NCI-H2171 (cell line): ENCODE measurements around the gene DIPK2B.

ENCODE experiments used
- DNase-seq: peaks from one replicate; lab custom pipeline; 2025; lab: John Stamatoyannopoulos, UW

DIPK2B gene

GRCh38 chrX:45200741-45201234 is at the start of gene DIPK2B:
DIPK2B (minus strand) TSS chrX:45200876; CDS start chrX:45200826, 50 bp downstream.
- no peak for DNase-seq

- DNase-seq, result no peak
Observed at GRCh38 chrX:45240301-45240700, 39.6 kb upstream of the DIPK2B start.

- no peak for DNase-seq
Observed at GRCh38 chrX:45238489-45238888, 37.8 kb upstream of the DIPK2B start.

GRCh38 chrX:45233531-45233930 is 32.9 kb upstream of the DIPK2B start:
- DNase-seq, result no peak

GRCh38 chrX:45232139-45232538 is 31.5 kb upstream of the DIPK2B start:
- DNase-seq, result no peak

- no peak for DNase-seq
Observed at GRCh38 chrX:45230410-45230809, 29.7 kb upstream of the DIPK2B start.

- no peak for DNase-seq
Observed at GRCh38 chrX:45229348-45229747, 28.7 kb upstream of the DIPK2B start.

- no peak for DNase-seq
Observed at GRCh38 chrX:45228126-45228525, 27.4 kb upstream of the DIPK2B start.

- DNase-seq, result no peak
Observed at GRCh38 chrX:45208121-45208856, 7.6 kb upstream of the DIPK2B start.

GRCh38 chrX:45202171-45202570 is 1.5 kb upstream of the DIPK2B start:
- no peak for DNase-seq

GRCh38 chrX:45198706-45199105 is 2.0 kb downstream of the DIPK2B start:
- DNase-seq, result no peak

GRCh38 chrX:45198301-45198700 is 2.4 kb downstream of the DIPK2B start:
- DNase-seq, result no peak

GRCh38 chrX:45196701-45197100 is 4.0 kb downstream of the DIPK2B start:
- no peak for DNase-seq

- no peak for DNase-seq
Observed at GRCh38 chrX:45191820-45192409, 8.8 kb downstream of the DIPK2B start.

- no peak for DNase-seq
Observed at GRCh38 chrX:45191383-45191782, 9.3 kb downstream of the DIPK2B start.

- no peak for DNase-seq
Observed at GRCh38 chrX:45187731-45188130, 12.9 kb downstream of the DIPK2B start.

- no peak for DNase-seq
Observed at GRCh38 chrX:45186643-45187026, 14.0 kb downstream of the DIPK2B start.

GRCh38 chrX:45184211-45184610 is 16.5 kb downstream of the DIPK2B start:
- no peak for DNase-seq

- DNase-seq, result no peak
Observed at GRCh38 chrX:45172890-45173289, 27.8 kb downstream of the DIPK2B start.

GRCh38 chrX:45166781-45167180 is 33.9 kb downstream of the DIPK2B start:
- no peak for DNase-seq

- no peak for DNase-seq
Observed at GRCh38 chrX:45165726-45166125, 35.0 kb downstream of the DIPK2B start.

GRCh38 chrX:45164995-45165394 is 35.7 kb downstream of the DIPK2B start:
- no peak for DNase-seq

GRCh38 chrX:45164021-45164621 is 36.6 kb downstream of the DIPK2B start:
- DNase-seq, result no peak
